ENCODE data around the gene SLC51B. TPM values are rescaled to one million over a fixed set of nuclear protein-coding genes. Genes with fewer than 3 reads are reported as not detected.
"Not testable (repeated sequence)": the region's sequence is repeated elsewhere in the genome, so short reads cannot be mapped to it uniquely, and the experiment has no call there.

Gene SLC51B
- total RNA-seq, 1 experiment from 2014 or later: not detected

DNA sequence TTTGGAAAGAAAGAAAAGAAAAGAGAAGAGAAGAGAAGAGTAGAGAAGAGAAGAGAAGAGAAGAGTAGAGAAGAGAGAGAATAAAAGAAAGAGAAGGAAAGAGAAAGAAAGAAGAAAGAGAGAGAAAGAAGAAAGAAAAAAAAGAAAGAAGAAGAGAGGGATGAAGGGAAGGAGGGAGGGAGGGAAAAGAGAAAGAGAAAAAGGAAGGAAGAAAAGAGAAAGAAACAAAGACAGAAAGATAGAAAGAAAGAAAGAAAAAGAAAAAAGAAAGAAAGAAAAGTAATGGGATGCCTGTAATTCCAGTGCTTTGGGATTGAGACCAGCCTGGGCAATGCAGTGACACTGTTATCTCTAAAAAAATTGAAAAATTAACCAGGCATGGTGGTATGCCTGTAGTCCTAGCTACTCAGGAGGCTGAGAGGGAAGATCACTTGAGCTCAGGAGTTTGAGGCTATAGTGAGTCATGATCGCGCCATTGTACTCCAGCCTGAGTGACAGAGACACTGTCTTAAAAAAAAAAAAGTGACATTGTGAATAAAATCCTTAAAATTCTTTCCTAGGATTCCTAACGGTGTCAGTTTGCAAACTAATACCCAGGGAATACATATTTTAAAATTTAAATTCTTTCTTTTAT lies 20.9 kb downstream of the SLC51B start:
- no peak for DNase-seq (ENCODE audit: low spot score)

- DNase-seq (ENCODE audit: low spot score): no peak
These were observed 21.6 kb downstream of the SLC51B start for GRCh38 chr15:65066635-65067316.

DNA sequence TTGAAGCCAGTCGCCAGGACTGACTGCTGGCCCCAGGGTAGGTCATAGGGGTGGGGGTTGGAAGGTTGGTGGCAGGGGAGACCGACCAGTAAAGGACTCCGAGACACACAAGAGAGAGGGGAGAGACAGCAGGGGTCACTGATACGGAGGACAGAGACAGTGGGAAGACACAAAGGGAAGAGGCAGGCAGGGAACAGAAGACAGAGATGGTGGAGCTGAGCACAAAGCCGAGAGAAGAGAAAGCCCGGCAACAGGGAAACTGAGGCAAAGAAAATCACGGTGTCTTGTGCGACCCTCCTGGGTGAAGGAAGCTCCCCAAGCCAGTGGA lies 22.1 kb downstream of the SLC51B start:
- no peak for DNase-seq (ENCODE audit: low spot score)

DNA sequence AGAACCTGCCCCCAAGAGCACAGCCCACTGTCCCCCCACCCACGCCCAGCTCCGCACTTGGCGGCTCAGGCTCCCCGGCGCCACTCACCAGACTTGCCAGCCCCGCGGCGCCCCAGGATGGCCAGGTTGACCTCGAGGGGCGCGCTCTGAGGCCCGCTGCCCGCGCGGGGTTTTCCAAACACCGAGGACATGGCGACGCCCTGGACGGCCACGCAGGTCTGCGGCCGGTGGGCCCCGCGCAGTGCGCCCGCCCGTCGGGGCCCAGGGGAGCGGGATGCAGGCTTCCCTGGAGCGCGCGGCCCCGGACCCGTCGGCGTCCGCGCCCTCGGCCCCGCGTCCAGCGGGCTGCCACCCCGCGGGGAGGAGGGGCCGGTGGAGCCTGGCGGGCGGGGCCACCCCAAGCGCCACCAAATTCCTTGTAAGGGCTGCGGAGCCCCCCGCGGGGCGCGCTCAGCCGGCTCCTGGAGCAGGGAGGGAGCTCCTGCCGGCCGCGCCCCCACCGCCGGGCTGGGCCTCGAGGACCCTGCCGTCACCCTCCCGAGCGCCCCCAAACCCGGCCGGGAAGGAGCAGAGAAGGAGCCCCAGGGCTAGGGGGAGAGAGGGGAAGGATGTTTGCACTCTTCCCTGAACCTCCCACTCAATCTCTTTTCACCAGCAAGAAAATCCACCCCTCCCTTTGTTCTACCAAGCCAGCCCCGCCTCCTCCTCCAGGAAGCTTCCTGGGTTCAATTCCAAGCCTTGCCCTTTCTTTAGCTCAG lies 22.6 kb downstream of the SLC51B start, which contains the start of gene RASL12:
TSS of gene RASL12 (minus strand) at position 347 of the 758 bp plus-strand sequence. CDS start at position 191, 156 bp downstream.
- DNase-seq (ENCODE audit: low spot score): no peak

DNA sequence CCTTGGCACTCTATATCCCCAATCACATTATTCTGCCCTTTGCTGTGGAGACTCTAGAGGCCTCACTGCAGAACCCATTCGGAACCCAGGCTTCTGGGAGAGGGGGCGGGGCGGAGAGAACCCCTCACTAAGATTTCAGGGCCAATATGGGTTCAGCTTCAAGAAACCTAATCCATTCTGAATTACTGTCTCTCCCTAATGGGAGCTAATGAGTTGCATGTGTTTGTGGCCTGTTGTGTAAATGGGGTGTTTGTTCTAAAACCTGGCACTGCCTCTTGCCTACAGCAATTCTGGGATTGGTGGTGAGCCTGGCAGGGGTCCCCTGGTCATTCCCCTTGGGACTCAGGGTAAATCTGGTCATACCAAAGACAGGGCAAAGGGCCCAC lies 23.2 kb downstream of the SLC51B start:
- DNase-seq (ENCODE audit: low spot score): no peak

- DNase-seq (ENCODE audit: low spot score): no peak
These were observed 24.0 kb downstream of the SLC51B start for GRCh38 chr15:65069179-65069578.

DNA sequence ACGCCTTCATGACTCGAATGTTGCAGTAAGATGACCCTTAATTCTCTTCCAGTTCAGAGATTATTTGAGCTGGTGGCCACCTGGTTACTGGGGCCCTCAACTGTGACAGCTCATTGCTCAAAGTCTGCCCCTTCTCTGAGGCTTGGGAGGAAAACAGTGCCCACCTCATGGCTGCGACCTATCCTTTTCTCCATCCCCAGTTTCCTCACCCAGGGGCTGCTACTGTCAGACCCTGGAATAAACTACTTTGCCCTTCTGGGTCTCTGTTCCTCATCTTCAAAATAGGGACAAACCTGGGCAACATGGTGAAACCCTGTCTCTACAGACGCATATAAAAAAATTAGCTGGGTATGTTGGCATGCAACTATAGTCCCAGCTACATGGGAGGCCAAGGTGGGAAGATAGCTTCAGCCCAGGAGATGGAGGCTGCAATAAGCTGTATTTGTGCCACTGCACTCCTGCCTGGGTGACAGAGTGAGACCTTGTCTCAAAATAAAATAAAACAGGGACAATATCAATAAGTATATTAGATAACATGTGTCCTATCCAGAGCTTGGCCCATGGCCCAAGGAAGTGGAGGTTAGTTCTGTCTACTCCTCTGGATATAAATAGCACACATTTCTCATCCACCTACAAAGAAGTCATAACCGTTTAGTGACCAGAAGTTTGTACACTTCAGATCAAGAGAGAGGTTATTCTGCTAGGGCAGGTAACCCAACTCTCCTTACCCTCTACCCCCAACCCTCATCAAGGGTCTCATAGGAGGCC lies 24.8 kb downstream of the SLC51B start:
- no peak for DNase-seq (ENCODE audit: low spot score)

- no peak for DNase-seq (ENCODE audit: low spot score)
These were observed 26.2 kb downstream of the SLC51B start for GRCh38 chr15:65071381-65071811.

GRCh38 chr15:65072027-65072426 lies 26.8 kb downstream of the SLC51B start:
- no peak for DNase-seq (ENCODE audit: low spot score)

DNA sequence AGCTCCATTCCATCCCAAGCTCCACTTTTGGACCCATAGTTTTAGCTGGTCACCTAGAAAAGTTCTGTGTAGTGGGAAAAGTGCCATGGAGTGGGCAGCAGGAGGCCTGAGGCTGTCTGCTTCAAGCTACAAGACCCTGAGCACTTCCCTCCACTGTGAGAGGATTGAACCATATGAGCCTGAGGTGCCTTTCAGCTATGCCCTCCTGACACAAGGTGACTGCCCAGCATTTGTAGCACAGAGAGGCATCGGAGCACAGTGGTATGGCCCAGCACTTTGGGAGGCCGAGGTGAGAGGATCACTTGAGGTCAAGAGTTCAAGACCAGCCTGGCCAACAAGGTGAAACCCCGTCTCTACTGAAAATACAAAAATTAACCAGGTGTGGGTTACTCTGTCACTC lies 27.4 kb downstream of the SLC51B start:
- DNase-seq (ENCODE audit: low spot score): no peak

- DNase-seq (ENCODE audit: low spot score): not testable (repeated sequence)
These were observed 29.8 kb downstream of the SLC51B start for GRCh38 chr15:65074946-65075345.

DNA sequence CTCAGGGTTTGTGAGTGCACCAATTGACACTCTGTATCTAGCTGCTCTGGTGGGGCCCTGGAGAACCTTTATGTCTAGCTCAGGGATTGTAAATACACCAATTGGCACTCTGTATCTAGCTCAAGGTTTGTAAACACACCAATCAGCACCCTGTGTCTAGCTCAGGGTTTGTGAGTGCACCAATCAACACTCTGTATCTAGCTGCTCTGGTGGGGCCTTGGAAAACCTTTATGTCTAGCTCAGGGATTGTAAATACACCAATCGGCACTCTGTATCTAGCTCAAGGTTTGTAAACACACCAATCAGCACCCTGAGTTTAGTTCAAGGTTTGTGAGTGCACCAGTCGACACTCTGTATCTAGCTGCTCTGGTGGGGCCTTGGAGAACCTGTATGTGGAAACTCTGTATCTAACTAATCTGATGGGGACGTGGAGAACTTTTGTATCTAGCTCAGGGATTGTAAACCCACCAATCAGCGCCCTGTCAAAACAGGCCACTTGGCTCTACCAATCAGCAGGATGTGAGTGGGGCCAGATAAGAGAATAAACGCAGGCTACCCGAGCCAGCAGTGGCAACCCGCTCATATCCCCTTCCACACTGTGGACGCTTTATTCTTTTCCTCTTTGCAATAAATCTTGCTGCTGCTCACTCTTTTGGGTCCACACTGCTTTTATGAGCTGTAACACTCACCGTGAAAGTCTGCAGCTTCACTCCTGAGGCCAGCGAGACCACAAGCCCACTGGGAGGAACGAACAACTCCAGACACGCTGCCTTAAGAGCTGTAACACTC lies 30.6 kb downstream of the SLC51B start:
- not testable (repeated sequence) for DNase-seq (ENCODE audit: low spot score)

DNA sequence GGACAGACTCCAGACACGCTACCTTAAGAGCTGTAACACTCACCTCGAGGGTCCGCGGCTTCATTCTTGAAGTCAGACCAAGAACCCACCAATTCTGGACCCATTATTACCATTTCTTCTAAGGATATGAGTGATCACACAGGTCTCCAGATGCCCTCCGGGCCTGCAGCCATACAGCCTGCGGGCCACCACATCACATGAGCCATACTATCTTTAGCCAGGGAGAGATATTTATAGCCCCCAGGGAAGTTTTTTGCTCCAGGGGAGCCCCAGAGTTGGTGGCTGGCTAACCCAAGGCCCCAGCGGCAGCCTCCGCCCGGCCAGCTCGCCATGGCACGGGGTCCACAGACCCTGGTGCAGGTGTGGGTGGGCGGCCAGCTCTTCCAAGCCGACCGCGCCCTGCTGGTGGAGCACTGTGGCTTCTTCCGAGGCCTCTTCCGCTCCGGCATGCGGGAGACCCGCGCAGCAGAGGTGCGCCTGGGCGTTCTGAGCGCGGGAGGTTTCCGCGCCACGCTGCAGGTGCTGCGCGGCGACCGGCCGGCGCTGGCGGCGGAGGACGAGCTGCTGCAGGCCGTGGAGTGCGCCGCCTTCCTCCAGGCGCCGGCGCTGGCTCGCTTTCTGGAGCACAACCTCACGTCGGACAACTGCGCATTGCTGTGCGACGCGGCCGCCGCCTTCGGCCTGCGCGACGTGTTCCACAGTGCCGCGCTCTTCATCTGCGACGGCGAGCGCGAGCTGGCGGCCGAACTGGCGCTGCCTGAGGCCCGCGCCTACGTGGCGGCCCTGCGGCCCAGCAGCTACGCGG lies 31.5 kb downstream of the SLC51B start, which contains the start of gene KBTBD13:
TSS of gene KBTBD13 (plus strand) at position 261 of the 805 bp plus-strand sequence. CDS start at position 331, 70 bp downstream.
- DNase-seq (ENCODE audit: low spot score): no peak

DNA sequence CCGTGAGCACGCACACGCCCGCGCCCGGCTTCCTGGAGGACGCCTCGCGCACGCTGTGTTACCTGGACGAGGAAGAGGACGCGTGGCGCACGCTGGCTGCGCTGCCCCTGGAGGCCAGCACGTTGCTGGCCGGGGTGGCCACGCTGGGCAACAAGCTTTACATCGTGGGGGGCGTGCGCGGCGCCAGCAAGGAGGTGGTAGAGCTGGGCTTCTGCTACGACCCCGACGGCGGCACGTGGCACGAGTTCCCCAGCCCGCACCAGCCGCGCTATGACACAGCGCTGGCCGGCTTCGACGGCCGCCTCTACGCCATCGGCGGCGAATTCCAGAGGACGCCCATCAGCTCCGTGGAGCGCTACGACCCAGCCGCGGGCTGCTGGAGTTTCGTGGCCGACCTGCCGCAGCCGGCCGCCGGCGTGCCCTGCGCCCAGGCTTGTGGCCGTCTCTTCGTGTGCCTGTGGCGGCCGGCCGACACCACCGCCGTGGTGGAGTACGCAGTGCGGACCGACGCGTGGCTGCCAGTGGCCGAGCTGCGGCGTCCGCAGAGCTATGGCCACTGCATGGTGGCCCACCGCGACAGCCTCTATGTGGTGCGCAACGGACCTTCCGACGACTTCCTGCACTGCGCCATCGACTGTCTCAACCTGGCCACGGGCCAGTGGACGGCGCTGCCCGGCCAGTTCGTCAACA lies 32.2 kb downstream of the SLC51B start:
- DNase-seq (ENCODE audit: low spot score): no peak

DNA sequence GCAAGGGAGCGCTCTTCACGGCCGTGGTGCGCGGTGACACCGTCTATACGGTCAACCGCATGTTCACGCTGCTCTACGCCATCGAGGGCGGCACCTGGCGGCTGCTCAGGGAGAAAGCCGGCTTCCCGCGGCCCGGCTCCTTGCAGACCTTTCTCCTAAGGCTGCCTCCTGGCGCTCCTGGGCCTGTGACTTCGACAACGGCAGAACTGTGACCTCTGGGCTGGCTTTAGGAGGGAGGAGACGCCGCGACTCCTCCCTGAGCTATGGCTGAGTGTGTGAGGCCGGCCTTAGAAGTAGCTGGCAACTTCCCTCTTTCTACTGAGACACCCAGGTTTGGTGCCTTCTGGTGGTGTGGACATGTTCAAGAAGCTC lies 32.8 kb downstream of the SLC51B start:
- DNase-seq (ENCODE audit: low spot score): no peak

DNA sequence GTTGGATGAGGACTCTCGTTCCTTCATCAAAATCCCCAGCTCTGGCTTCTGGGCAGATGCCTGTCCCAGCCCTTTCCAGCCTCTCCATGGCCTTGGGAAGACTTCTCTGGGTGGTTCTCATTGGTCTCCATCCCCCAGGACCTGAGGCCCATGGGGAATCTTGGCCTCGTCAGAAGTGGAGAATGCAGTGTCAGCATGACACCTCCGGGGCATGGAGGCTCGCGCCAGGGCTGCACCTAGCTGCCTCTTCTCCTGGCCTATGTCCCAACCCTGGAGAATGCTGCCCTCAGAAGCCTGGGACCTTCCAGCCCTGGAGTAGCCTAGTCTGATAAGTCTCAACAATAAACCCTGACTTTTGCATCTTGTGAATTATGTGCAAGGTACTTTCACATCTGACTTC lies 34.4 kb downstream of the SLC51B start:
- no peak for DNase-seq (ENCODE audit: low spot score)

- no peak for DNase-seq (ENCODE audit: low spot score)
These were observed 36.1 kb downstream of the SLC51B start for GRCh38 chr15:65081270-65081669.

- no peak for DNase-seq (ENCODE audit: low spot score)
These were observed 36.6 kb downstream of the SLC51B start for GRCh38 chr15:65081758-65082157.

GRCh38 chr15:65082303-65082953 lies 37.2 kb downstream of the SLC51B start:
- peak; percentile 23 for DNase-seq (ENCODE audit: low spot score)
